ENCODE measurements around the gene CRELD1.

The CRELD1 gene

GRCh38 chr3:9906480-9906879 is 27.2 kb upstream of the CRELD1 start:
- DNase-seq (ENCODE audit: low read depth): no peak

GRCh38 chr3:9908286-9908685 is 25.3 kb upstream of the CRELD1 start:
- no peak for DNase-seq (ENCODE audit: low read depth)

- no peak for DNase-seq (ENCODE audit: low read depth)
Observed at GRCh38 chr3:9909221-9910013, 24.2 kb upstream of the CRELD1 start.

GRCh38 chr3:9911863-9912262 is 21.8 kb upstream of the CRELD1 start:
- DNase-seq (ENCODE audit: low read depth): no peak

GRCh38 chr3:9912294-9912935 is 21.2 kb upstream of the CRELD1 start:
- DNase-seq (ENCODE audit: low read depth): no peak

- DNase-seq (ENCODE audit: low read depth): no peak
Observed at GRCh38 chr3:9913601-9914000, 20.0 kb upstream of the CRELD1 start.

GRCh38 chr3:9914011-9914410 is 19.6 kb upstream of the CRELD1 start:
- no peak for DNase-seq (ENCODE audit: low read depth)

GRCh38 chr3:9914559-9915253 is 18.9 kb upstream of the CRELD1 start:
- no peak for DNase-seq (ENCODE audit: low read depth)

GRCh38 chr3:9915254-9916141 is 18.1 kb upstream of the CRELD1 start:
- DNase-seq (ENCODE audit: low read depth): no peak

- no peak for DNase-seq (ENCODE audit: low read depth)
Observed at GRCh38 chr3:9916346-9916733, 17.3 kb upstream of the CRELD1 start.

GRCh38 chr3:9916734-9917680 is 16.6 kb upstream of the CRELD1 start, which contains the start of gene IL17RC:
Gene IL17RC, plus strand, starts transcription at chr3:9917098. Its CDS starts 218 bp downstream, at chr3:9917316.
- DNase-seq (ENCODE audit: low read depth): peak; percentile 84

- DNase-seq (ENCODE audit: low read depth): no peak
Observed at GRCh38 chr3:9917820-9918219, 15.8 kb upstream of the CRELD1 start.

- DNase-seq (ENCODE audit: low read depth): no peak
Observed at GRCh38 chr3:9918261-9919038, 15.2 kb upstream of the CRELD1 start.

- DNase-seq (ENCODE audit: low read depth): no peak
Observed at GRCh38 chr3:9928158-9928557, 5.5 kb upstream of the CRELD1 start.

GRCh38 chr3:9930804-9931418 is 2.7 kb upstream of the CRELD1 start:
- DNase-seq (ENCODE audit: low read depth): no peak

GRCh38 chr3:9932535-9932842 is 1.1 kb upstream of the CRELD1 start:
- DNase-seq (ENCODE audit: low read depth): no peak

- DNase-seq (ENCODE audit: low read depth): no peak
Observed at GRCh38 chr3:9932843-9933560, 632 bp upstream of the CRELD1 start.

GRCh38 chr3:9934235-9934621 is 594 bp downstream of the CRELD1 start:
- DNase-seq (ENCODE audit: low read depth): no peak

- DNase-seq (ENCODE audit: low read depth): no peak
Observed at GRCh38 chr3:9934993-9935392, 1.4 kb downstream of the CRELD1 start.
